Ovary (tissue), 9 donors: Measurements from ENCODE around the gene GALNTL6. TPM values are rescaled to one million over a fixed set of nuclear protein-coding genes. Genes with fewer than 3 reads are reported as not detected.

Experiments used
- DNase-seq, 5 donors: peaks; one replicate each; pipeline ENCODE4 v3.0.0-alpha.2; 2019 to 2020
- H3K27ac ChIP-seq, 2 donors: fragments of 200-600 bp; one replicate each; pipeline versions ENCODE4 v1.5.1 to v1.8.0; 2019 to 2022
- H3K27me3 ChIP-seq: fragments of 200-600 bp; one replicate; pipeline ENCODE4 v1.8.0; 2022
- H3K36me3 ChIP-seq: fragments of 200-600 bp; sonication (generic); one replicate; pipeline ENCODE4 v1.5.1; 2019
- H3K4me1 ChIP-seq: one replicate; pipeline ENCODE4 v1.8.1; 2013; ENCODE audit warnings: mild to moderate bottlenecking, moderate library complexity; ENCODE audit not compliant: insufficient read depth
- H3K4me3 ChIP-seq: fragments of 200-600 bp; sonication (generic); one replicate; pipeline ENCODE4 v1.5.1; 2017
- H3K9me3 ChIP-seq, 2 donors: fragments of 200-600 bp in 1 of 2; sonication (generic) in 1 of 2; one replicate each; pipeline versions ENCODE4 v1.5.1 to v1.8.1; 2013 to 2019; ENCODE audit warnings: mild to moderate bottlenecking in 1 of 2, moderate library complexity in 1 of 2
- EP300 ChIP-seq: sonication (generic); formaldehyde crosslinking; IDR thresholded peaks from one replicate; pipeline ENCODE4 v1.6.1; 2017; ENCODE audit warnings: antibody characterized with exemption
- POLR2A ChIP-seq: fragments of 450-650 bp; IDR thresholded peaks from one replicate; pipeline ENCODE4 v1.6.1; 2017; ENCODE audit warnings: antibody characterized with exemption, mild to moderate bottlenecking, moderate library complexity
- WGBS, 3 donors: extraction: QIAGEN DNeasy Blood & Tissue Kit in 1 of 3; methylation state at CpG; one replicate each; pipeline versions ENCODE4 v1.1.5 to v1.1.7; 2013 to 2017; 5-methylcytosine and 5-hydroxymethylcytosine counted together
- intact Hi-C, 4 donors: fragments of 100-400 bp; cut with DNase I; formaldehyde crosslinking; loops; one replicate each; pipeline versions ENCODE4 v1.11.0 to v1.15.1; 2022 to 2023
- polyA plus RNA-seq, 2 donors: library from polyadenylated mRNA; stranded (reverse); fragments of 200-250 nt in 1 of 2; fragments of 350-450 nt in 1 of 2; fragmentation: Illumina TruSeq in 1 of 2; extraction: RNeasy Lipid Tissue Mini Kit (QIAGEN cat#74804) in 1 of 2; gene quantifications; one replicate each; pipeline ENCODE4 v1.2.3, GENCODE V29; 2013 to 2014
- total RNA-seq, 7 donors: library from RNA; depleted of rRNA in 2 of 7; stranded (reverse); fragments of >200 nt in 2 of 7; fragmentation: NEBNext Ultra II Directional in 3 of 7; extraction: Animal tissue kit (Norgen Biotek cat#: 25700) in 3 of 7; gene quantifications; one replicate each; pipeline versions ENCODE4 v1.1.0 to v1.2.4, GENCODE V29; 2016 to 2023
- TF ChIP-seq, protein P1 (sequence below), 3 donors: fragments of 450-650 bp in 2 of 3; fragments of 200-600 bp in 1 of 3; IDR thresholded peaks; one replicate each; pipeline versions ENCODE4 v1.5.1 to v1.8.0; 2016 to 2022; ENCODE audit warnings: antibody characterized with exemption in 3 of 3, mild to moderate bottlenecking in 1 of 3
- donor health status: DM: no; HTN: no; CAD: no; lungs with moderate emphysema.
- donor health status: DM: no; HTN: no; CAD: no.
- donor health status: Bipolar disorder and iron deficiency.
- donor health status: DM: yes; HTN: yes; CAD: no.
- donor health status: DM: no; HTN: no; CAD: no.
- donor health status: DM: yes; HTN: yes; CAD: no.

Gene GALNTL6
- total and polyA plus RNA-seq, 9 donors: 0.11 to 1.8 TPM; not detected in 7

DNA sequence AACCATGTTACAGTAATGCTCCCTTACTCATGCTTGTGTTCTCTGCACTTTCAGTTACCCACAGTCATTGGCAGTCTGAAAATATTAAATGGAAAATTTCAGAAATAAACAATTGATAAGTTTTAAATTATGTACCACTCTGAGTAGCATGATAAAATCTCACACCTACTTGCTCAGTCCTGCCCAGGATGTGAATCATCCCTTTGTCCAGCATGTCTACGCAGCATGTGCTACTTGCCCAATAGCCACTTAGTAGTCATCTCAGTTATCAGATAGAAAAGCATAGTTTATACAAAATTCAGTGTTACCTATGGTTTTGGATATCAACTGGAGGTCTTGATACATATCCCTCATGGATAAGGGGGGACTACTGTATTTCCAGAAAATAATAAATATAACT is 577.1 kb downstream of the GALNTL6 start:
- Histone ChIP-seq H3K4me1 (no peaks in the 10 kb centered on the region), H3K27me3 (no peaks in the 10 kb centered on the region), H3K4me3 (no peak overlapping the region), H3K27ac (no peak overlapping the region), H3K36me3 (no peaks in the 10 kb centered on the region), H3K9me3 (no peaks in the 10 kb centered on the region)
- WGBS, 3 donors: 88 to 94% (median 91%) methylated on average over 1 of the region's 1 CpG
- TF ChIP-seq POLR2A (no peak), EP300 (no peak)
- TF ChIP-seq, protein P1, sequence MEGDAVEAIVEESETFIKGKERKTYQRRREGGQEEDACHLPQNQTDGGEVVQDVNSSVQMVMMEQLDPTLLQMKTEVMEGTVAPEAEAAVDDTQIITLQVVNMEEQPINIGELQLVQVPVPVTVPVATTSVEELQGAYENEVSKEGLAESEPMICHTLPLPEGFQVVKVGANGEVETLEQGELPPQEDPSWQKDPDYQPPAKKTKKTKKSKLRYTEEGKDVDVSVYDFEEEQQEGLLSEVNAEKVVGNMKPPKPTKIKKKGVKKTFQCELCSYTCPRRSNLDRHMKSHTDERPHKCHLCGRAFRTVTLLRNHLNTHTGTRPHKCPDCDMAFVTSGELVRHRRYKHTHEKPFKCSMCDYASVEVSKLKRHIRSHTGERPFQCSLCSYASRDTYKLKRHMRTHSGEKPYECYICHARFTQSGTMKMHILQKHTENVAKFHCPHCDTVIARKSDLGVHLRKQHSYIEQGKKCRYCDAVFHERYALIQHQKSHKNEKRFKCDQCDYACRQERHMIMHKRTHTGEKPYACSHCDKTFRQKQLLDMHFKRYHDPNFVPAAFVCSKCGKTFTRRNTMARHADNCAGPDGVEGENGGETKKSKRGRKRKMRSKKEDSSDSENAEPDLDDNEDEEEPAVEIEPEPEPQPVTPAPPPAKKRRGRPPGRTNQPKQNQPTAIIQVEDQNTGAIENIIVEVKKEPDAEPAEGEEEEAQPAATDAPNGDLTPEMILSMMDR (IDR thresholded peaks at IDR 0.05): no peak
- no peak for DNase-seq
- intact Hi-C loops: no loop called here

DNA sequence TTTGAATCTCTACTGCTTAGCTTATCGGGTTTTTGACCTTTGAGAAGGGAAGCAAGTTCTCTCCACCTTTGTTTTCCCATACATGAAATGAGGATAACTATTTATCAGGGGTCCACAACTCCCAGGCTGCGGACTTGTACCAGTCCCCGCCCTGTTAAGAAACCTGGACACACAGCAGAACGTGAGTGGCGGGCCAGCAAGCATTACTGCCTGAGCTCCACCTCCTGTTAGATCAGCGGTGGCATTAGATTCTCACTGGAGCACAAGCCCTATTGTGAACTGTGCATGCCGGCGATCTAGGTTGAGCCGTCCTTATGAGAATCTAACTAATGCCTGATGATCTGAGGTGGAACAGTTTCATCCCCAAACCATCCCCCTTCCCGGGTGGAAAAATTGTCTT is 579.5 kb downstream of the GALNTL6 start:
- Histone ChIP-seq H3K36me3 (no peaks in the 10 kb centered on the region), H3K27ac (no peak overlapping the region), H3K9me3 (no peaks in the 10 kb centered on the region), H3K4me1 (no peaks in the 10 kb centered on the region), H3K27me3 (no peaks in the 10 kb centered on the region), H3K4me3 (no peak overlapping the region)
- DNase-seq: no peak
- no peak for TF ChIP-seq EP300
- no peak for TF ChIP-seq POLR2A
- TF ChIP-seq, protein P1 (IDR thresholded peaks at IDR 0.05): no peak
- intact Hi-C loops: no loop called here
- 81 to 93% (median 87%) methylated on average over 10 of the region's 10 CpGs for WGBS, 3 donors

DNA sequence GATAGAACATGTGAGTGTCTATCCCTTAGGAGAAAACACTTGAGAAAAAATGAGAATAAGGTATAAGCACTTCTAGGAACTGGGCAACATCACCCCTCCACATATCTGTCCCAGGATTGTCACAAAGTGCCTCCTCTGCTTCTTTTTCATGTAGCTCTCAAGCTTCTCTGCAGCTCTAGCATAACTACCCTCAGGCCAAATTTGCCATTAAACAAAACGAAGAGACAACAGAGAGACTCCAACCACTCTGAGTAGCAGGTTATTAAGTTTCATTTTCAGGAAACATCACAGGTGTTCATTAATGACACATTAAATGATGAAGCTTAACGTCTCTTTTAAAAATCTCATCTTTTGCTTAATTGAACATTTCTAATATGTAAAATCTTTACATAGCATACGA is 580.0 kb downstream of the GALNTL6 start:
- DNase-seq: no peak
- Histone ChIP-seq H3K27ac (no peak overlapping the region), H3K4me1 (no peaks in the 10 kb centered on the region), H3K4me3 (no peak overlapping the region), H3K27me3 (no peaks in the 10 kb centered on the region), H3K9me3 (no peaks in the 10 kb centered on the region), H3K36me3 (no peaks in the 10 kb centered on the region)
- intact Hi-C loops: no loop called here
- TF ChIP-seq EP300 (no peak), POLR2A (no peak)
- TF ChIP-seq, protein P1 (IDR thresholded peaks at IDR 0.05): no peak
- 61 to 78% (median 73%) methylated on average over 3 of the region's 3 CpGs for WGBS, 3 donors

DNA sequence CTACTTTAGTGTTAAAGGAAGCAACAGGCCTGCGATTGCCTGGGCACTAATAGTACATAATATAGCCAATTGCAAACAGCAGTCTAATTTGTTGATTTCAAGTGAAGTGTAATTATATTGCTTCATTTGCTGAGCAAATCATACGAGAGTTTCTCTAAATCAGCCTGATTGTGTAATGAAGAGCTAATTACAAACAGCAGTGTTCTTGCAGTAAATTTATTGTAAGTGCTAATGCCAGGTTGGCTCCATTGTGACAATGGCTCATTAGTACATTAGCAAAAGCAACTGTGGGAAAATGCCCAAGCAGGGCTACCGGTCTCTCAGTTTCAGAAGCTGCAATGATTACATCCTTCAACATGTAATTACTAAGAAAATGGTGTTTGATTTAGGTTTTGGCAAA is 591.5 kb downstream of the GALNTL6 start:
- 75 to 88% (median 77%) methylated on average over 3 of the region's 3 CpGs for WGBS, 3 donors
- no peak overlapping the region for H3K27ac ChIP-seq
- no peak overlapping the region for H3K4me3 ChIP-seq
- no peaks in the 10 kb centered on the region for H3K4me1 ChIP-seq
- H3K36me3 ChIP-seq: no peaks in the 10 kb centered on the region
- no peak for TF ChIP-seq POLR2A
- TF ChIP-seq EP300: no peak
- TF ChIP-seq, protein P1 (IDR thresholded peaks at IDR 0.05): no peak
- intact Hi-C loops: no loop called here
- no peaks in the 10 kb centered on the region for H3K9me3 ChIP-seq
- no peaks in the 10 kb centered on the region for H3K27me3 ChIP-seq
- DNase-seq: no peak

DNA sequence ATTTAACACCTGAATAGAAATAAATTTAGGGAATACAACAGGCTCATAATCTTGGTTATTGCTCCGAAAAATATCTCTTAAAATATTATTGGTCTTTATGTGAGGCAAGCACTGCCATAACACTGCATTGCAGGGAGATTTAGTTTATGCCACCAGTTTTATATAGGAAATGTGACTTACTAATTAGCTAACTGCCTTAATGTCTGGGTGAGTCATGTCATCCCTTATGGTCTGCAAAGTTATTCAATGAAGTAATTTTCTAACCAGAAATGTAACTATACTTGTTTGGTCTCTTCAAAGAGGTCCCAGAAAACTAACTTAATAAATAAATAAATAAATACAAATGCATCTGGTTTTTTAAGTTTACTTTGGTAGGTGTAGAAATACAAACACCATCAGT is 597.2 kb downstream of the GALNTL6 start:
- DNase-seq: no peak
- H3K27me3 ChIP-seq: no peaks in the 10 kb centered on the region
- no peak overlapping the region for H3K27ac ChIP-seq
- H3K4me3 ChIP-seq: no peak overlapping the region
- intact Hi-C loops: no loop called here
- H3K4me1 ChIP-seq: no peaks in the 10 kb centered on the region
- no peaks in the 10 kb centered on the region for H3K9me3 ChIP-seq
- H3K36me3 ChIP-seq: no peaks in the 10 kb centered on the region
- WGBS, 3 donors: 78 to 90% (median 79%) methylated on average over 1 of the region's 1 CpG
- TF ChIP-seq, protein P1 (IDR thresholded peaks at IDR 0.05): no peak
- TF ChIP-seq EP300 (no peak), POLR2A (no peak)
